CD4-positive, alpha-beta T cell treated with Interleukin-21 for 1 hour (primary cell): ENCODE results near the gene HAUS5.
"Not testable (repeated sequence)": the region's sequence is repeated elsewhere in the genome, so short reads cannot be mapped to it uniquely, and the experiment has no call there.

Experiments
- DNase-seq: peaks from one replicate; pipeline ENCODE4 v3.0.0-alpha.2; 2020

HAUS5 gene, protein sequence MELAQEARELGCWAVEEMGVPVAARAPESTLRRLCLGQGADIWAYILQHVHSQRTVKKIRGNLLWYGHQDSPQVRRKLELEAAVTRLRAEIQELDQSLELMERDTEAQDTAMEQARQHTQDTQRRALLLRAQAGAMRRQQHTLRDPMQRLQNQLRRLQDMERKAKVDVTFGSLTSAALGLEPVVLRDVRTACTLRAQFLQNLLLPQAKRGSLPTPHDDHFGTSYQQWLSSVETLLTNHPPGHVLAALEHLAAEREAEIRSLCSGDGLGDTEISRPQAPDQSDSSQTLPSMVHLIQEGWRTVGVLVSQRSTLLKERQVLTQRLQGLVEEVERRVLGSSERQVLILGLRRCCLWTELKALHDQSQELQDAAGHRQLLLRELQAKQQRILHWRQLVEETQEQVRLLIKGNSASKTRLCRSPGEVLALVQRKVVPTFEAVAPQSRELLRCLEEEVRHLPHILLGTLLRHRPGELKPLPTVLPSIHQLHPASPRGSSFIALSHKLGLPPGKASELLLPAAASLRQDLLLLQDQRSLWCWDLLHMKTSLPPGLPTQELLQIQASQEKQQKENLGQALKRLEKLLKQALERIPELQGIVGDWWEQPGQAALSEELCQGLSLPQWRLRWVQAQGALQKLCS

DNA sequence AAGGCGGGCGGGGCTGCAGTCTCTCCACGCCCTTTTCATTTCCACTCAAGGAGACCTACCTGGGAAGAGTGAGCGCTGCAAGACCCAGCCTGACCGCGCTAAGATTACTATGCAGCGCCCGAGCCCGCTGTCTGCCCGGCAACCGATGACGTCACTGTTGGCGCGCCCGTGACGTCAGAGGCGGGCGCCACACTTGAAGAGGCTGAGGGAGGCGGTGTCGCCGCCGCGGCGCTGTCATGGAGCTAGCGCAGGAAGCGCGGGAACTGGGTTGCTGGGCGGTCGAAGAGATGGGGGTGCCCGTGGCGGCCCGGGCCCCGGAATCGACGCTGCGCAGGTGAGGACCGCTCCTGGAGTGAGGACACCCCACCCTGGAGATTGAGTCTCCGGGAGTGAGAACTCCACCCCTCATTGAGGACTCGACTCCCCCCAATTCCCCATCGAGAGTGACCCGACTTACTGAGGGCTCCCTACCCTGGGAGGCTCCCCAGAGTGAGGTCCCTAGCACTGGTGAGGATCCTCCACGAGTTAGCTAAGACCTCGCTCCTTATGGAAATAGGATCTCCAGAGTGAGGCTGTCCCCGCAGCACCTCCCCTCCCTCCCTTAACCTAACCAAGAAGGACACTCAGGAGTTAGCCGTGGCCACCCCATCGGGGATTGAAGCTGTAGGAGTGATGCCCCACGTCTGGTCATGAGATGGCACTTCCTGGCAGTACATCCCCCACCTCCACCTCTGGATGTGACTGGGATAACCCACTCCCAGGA, at the start of gene HAUS5:
Gene HAUS5 (plus strand): TSS at position 177 of the 763 bp plus-strand sequence. CDS start 60 bp downstream, at position 237.
- DNase-seq: peak; percentile 96

DNA sequence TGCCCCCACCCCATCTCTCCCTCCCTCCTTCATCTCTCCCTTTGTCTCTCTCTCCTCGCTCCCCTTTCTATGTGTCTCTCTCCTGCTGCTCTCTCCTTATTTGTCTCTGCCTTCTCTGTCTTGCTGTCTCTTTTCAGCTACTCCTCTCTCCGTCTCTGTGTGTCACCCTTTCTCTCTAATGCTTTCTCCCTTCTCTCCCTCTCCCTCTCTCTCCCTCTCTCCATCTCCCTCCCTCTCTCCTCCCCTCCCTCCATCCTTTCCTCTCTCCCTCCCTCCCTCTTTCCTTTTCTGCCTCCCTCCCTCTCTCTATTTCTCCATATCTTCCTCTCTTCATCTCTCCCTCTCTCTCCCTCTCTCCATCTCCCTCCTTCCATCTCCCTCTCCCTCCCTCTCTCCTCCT, 49.8 kb upstream of the HAUS5 start:
- DNase-seq: no peak

DNA sequence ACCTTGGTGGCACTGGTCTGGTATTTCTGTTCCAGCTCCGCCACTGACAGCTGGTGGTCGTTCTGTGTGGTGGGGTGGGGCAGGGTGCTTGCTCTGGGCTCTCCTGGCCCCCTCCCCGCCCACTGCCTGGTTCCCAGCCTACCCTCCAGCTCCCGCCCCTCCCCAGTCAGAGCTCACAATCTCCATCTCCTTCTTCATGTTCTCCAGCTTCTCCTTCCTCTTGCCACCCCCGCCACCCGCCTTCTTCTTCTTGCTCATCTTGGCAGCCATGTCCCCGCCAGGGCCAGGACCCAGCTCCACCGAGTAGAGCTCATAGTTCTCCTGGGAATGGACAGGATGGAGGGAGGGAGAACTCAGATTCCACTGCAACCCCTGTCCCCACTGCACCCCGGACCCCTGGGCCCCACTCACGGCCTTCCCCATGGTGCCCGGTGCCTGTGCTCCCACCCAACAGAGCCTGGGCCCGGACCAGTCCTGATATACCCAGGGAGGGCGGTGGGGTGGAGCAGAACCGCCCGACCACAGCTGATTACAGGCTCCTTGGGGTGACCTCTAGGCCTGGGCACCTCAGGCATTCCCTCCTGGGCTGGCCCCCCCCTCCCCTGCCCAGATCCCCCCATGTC, 49.2 kb upstream of the HAUS5 start, which contains the start of gene ATP4A:
Gene ATP4A (minus strand): TSS at position 452 of the 623 bp plus-strand sequence. CDS start 29 bp downstream, at position 423.
- no peak for DNase-seq

DNA sequence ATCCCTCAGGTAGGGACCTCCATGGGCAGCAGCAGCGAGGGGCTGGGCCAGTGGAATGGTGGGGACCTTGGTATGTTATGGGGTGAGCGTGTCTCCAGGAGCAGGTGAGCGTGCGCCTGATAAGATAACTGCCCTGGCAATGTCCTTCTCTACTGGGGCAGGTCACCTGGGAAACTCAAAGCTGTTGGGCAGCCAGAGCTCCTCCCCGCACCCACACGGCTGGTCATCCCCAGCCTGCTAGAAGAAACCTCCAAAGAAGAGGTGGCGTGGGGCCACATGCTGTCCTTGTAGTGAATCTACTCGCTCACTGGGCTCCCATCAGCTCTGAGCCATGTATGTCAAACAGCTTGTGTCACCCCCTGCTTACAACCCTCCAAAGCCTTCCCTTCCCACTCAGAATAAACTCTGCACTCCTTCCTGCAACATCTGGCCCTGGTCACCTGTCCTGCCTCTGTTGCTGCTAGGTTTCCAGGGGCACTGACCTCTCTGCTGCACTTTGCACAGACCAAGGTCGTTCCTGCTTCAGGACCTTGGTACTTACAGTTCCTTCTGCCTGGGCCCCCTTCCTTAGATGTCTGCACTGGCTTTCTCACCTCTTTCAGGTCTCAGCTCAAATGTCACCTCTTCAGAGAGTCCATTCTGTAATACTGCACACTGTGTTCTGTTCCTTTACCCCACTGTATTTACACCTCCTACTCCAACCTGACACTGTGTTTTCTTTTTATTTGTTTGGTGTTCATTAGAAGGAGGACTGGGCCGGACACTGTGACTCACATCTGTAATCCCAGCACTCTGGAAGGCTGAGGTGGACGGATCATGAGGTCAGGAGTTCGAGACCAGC, 47.3 kb upstream of the HAUS5 start:
- no peak for DNase-seq

DNA sequence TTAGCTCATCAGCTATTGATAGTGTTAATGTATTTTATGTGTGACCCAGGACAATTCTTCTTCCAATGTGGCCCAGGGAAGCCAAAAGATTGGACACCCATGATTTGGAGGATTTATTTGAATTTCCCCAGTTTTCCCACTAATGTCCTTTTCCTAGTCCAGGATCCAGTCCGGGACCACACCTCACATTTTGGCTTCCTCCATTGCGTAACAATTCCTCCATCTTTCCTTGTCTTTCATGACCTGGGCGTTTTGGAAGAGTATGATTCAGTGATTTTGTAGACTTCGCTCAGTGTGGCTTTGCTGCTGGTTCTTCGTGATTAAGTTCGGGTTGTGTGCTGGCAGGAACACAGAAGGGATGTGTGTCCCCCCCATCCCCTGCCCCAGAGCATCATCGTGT, 45.8 kb upstream of the HAUS5 start:
- no peak for DNase-seq

DNA sequence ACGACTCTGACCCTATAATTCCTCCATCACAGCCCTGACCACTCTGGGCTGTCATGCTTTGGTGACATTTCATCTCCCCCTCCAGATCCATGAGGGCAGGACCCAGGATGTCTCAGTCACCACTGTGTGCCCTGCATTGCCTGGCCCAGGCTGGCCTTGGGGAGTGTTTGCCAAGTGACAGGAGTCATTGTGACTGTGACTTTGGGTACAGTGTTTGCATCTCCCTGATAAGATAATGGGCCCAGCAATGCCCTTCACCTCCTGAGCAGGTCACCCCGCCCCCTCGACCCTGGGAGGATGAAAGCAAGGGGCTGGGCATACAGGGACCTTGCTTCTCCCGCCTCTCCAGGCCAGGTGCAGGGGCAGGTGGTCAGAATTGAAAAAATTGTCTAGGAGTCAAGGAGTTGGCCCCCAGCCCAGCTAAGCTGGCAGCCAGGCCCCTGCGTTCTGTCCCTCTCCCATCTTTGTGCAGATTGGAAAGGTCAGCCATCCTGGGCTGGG, 43.2 kb upstream of the HAUS5 start:
- no peak for DNase-seq

DNA sequence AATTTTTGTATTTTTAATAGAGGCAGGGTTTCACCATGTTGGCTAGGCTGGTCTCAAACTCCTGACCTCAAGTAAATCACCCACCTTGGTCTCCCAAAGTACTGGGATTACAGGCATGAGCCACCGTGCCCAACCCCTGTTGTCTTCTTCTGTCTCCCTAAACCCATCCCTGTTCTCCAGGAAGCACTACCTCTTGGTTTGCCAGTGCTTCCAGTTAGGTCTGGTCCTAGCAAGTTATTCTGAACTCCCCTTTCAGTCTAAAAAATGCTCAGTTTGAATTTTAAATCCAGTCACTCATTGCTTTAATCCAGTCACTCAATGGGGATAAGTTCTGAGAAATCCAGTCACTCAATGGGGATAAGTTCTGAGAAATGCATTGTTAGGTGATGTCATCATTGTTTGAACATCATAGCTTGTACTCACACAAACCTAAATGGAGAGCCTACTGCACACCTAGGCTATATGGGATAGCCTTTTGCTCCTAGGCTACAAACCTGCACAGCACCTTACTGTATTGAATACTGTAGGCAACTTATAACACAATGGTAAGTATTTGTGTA, 41.0 kb upstream of the HAUS5 start:
- no peak for DNase-seq

DNA sequence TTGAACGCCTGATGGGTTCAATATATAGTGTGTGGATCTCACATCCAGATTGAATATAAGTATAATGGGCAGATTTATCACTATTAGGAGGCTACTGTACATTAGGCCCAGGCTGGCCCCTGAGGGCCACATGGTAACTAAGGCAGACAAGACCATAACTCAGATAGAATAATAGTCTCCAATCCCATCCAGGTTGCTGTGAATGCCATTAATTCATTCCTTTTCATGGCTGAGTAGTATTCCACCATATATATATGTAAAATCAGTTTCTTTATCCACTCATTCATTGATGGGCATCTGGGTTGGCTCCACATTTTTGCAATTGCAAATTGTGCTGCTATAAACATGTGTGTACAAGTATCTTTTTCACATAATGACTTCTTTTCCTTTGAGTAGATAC, 34.6 kb upstream of the HAUS5 start:
- DNase-seq: no peak

DNA sequence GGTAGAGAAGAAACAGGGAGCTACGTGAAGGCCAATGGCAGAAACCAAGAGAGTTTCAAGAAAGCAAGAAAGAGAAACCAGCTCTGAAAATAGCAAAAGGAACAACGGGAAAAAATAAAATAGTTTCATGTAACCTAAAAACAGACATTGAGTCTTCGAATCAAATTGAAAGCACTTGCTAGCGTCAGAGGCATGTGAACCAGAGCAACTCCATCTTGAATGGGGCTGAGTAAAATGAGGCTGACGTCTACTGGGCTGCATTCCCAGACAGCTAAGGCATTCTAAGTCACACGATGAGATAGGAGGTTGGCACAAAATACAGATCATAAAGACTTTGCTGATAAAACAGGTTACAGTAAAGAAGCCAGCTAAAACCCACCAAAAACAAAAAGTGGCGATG, 33.8 kb upstream of the HAUS5 start:
- no peak for DNase-seq

DNA sequence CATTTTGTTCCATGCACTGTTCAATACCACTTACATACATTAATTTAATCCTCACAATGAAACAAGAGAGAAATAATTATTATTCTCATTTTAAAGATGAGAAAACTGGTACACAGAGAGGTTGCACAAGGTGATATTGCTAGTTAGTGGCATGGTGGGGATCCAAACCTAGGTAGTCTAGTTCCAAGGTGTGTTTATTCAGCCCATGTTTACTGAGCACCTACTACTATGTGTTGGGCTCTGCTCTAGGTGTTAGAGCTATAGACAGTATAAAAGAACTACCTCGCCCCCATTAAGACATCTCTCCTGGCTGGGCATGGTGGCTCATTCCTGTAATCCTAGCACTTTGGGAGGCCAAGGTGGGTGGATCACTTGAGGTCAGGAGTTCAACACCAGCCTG, 29.8 kb upstream of the HAUS5 start:
- no peak for DNase-seq

DNA sequence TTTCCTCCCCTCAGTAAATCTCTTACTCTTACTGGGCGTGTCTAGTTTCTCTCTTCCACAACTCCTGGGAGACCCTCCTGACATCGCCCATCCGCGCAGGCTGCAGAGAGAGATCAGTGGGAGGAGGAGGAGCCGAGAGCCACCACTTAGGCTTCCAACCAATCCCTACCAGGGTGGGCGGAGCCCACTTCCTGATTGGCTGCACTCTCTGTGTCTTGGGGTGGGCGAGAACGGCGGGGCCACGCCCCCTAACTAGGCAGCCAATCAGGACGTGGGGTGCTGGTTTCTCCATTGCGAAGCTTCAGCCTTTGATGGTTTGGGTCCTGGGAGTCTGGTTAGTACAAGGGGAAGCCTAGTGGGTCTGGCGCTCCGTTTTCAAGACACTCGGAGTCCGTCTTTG, 26.7 kb upstream of the HAUS5 start, which contains the start of gene PMIS2:
Gene PMIS2 (plus strand): TSS at position 326 of the 400 bp plus-strand sequence. CDS start 87 bp downstream, outside the sequence.
- DNase-seq: peak; percentile 8

DNA sequence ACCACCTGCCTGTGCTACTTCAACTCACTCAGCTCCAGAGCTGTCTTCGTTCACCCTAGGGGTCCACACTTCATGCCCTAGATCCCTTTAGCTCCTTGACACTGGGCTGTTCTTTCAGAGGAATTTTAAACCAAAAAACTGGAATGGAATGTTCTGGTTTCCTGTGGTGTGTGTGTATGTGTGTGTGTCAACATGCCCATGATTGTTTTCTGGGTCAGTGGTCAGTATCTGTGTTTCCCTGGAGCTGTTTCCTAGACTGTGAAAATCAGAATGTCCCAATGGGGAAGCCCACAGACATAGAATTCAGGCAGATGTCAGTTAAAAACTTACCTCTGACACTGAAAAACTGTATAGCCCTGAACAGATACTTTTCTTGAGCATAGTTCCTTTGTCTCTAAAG, 25.2 kb upstream of the HAUS5 start:
- no peak for DNase-seq

DNA sequence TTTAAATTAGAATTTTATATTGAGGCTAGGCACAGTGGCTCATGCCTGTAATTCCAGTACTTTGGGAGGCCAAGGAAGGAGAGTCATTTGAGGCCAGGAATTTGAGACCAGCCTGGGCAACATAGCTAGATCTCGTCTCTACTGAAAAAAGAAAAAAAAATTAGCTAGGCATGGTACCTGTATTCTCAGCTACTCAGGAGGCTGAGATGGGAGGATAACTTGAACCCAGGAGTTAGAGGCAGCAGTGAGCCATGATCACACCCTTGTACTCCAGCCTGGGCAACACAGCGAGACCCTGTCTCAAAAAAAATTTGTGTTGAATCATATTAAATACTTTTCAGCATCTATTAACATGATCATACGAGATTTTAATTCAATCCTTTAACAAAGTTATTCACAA, 21.7 kb upstream of the HAUS5 start:
- no peak for DNase-seq

DNA sequence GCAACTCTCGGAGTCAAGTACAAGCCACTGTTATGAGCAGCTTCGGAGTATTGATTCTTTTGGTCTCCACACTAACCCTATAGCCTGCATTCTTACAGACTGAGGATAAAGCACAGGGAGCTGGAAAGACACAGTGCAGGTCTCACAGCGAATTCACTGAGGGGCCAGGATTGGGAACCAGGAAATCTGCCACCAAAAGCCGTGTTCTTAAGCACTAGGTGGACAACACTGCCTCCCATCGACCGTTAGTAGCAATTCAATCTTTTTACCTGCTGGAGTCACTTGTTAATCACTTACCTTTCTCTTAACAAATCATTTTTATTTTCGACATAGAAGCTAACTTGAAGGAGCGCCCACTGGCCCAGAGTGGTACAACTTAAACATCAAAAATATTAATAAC, 20.3 kb upstream of the HAUS5 start:
- DNase-seq: peak; percentile 44

DNA sequence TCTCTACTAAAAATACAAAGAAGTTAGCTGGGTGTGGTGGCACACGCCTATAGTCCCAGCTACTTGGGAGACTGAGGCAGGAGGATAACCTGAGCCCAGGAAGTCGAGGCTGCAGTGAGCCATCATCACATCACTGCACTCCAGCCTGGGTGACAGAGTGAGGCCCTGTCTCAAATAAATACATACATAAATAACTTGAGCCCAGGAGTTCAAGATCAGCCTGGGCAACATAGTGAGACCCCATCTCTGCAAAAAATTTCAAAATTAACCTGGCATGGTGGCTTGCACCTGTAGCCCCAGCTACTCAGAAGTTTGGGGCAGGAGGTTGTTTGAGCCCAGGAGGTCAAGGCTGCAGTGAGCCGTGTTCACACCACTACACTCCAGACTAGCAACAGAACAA, 17.5 kb upstream of the HAUS5 start:
- not testable (repeated sequence) for DNase-seq

DNA sequence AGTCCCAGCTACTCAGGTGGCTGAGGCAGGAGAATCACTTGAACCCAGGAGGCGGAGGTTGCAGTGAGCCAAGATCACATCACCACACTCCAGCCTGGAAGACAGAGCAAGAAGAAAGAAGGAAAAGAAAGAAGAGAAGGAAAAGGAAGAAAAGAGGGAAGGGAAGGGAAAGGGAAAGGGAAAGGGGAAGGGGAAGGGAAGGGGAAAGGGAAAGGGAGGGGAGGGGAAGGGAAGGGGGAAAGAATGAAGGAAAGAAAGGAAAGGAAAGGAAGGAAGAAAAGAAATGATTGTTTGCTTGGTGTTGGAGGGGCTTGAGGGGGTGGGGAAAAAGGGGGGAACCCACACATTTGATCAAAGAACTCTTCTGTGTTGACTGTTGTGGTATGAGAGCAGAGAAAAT, 16.6 kb upstream of the HAUS5 start:
- DNase-seq: no peak

DNA sequence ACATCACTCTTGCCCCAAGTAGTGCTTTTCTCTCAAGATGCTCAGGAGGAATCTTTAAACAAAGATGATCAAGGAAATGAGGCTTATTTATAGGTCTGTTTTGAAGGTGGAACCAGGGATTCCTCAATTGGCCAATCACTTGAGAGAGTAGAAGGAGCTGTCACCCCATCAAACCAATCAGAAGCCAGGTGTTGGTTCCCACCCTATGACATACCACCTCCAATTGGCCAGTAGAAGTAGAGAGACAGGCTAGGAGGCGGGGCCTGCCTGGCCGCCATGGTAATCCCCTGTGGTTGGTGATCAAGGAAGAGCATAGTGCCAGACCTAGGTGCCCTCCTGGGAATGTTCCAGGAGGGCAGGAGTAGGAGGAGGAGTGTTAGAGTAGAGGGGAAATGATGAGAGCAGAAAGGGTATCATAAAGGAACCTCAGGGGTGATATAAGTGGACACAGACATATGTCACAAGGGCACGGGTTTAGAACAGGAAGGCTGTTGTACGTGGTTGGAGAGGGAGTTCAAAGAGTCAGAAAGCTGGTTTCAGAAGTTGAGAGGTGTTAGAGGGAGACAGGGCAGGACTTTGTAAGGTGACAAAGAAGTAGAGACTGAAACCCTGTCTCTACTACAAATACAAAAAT, 16.1 kb upstream of the HAUS5 start:
- DNase-seq: no peak

DNA sequence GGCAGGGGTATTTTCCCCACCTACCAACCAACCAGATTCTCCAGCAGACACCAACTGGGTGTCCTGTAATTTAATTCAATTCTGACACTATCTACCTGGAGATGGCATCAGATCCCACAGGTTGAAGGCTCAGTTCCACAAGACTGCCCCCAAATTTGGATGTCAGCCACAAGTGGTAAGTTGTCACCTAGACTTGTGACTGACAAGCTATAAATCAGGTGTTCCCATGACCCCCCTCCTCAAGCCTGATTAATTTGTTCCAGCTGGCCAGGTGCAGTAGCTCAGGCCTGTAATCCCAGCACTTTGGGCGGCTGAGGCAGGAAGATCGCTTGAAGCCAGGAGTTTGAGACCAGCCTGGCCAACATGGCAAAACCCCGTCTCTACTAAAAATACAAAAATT, 10.6 kb upstream of the HAUS5 start:
- no peak for DNase-seq

DNA sequence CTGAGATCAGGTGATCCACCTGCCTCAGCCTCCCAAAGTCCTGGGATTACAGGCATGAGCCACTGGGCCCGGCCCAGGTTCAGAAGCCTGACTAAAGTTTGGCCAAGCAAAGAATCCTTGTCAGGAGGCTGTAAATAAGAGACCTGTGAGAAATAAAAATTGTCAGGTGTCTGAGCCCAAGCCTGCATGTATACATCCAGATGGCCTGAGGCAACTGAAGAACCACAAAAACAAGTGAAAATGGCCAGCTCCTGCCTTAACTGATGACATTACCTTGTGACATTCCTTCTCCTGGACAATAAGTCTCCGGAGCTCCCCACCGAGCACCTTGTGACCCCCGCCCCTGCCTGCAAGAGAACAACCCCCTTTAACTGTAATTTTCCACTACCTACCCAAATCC, 8.1 kb upstream of the HAUS5 start:
- DNase-seq: not testable (repeated sequence)

DNA sequence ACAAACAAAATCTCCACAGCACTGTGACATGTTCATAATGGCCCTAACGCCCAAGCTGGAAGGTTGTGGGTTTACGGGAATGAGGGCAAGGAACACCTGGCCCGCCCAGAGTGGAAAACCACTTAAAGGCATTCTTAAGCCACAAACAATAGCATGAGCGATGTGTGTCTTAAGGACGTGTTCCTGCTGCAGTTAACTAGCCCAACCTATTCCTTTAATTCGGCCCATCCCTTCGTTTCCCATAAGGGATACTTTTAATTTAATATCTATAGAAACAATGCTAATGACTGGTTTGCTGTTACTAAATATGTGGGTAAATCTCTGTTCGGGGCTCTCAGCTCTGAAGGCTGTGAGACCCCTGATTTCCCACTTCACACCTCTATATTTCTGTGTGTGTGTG, 5.4 kb upstream of the HAUS5 start:
- DNase-seq: not testable (repeated sequence)

DNA sequence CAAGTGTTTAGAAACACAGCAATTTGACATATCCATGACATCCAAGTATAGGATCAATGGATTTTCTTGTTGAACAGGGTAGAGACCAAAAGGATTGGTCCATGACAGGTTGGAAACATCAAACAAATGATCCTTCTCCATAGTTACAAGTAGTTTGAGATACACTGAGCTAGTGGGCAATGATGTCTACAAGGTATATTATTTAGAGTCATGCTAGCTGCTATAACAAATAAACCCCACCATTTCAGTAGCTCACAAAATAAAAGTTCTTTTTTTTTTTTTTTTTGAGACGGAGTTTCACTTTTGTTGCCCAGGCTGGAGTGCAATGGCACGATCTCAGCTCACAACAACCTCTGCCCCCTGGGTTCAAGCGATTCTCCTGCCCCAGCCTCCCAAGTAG, 4.9 kb upstream of the HAUS5 start:
- DNase-seq: no peak
